MCF 10A (cell line): ENCODE measurements around the gene FMR1NB. TPM values are rescaled to one million over a fixed set of nuclear protein-coding genes. Genes with fewer than 3 reads are reported as not detected.

Source experiments
- BruUV-seq: library from RNA; stranded (reverse); fragments of 400-500 nt; replicated peaks from 2 replicates; lab custom pipeline; 2021; lab: Mats Ljungman, UMichigan
- CTCF ChIA-PET: fragments of 300-600 bp; sonication (Branson Sonifier 250); formaldehyde crosslinking; extraction: SDS; loops from one replicate; lab custom pipeline; 2021; ENCODE audit warnings: antibody characterized with exemption, inconsistent platforms; lab: Yijun Ruan, JAX
- POLR2A ChIA-PET: fragments of 300-600, 350-650 bp; sonication (Branson Sonifier 250); formaldehyde crosslinking; extraction: SDS; loops from one replicate; lab custom pipeline; 2020; ENCODE audit warnings: antibody characterized with exemption, inconsistent platforms; lab: Yijun Ruan, JAX
- DNase-seq: peaks from one replicate; pipeline ENCODE4 v3.0.0-alpha.2; 2018; ENCODE audit not compliant: unreplicated experiment
- H3K27ac Mint-ChIP-seq: one replicate; pipeline ENCODE4 v1.8.0; 2022; ENCODE audit warnings: mild to moderate bottlenecking, low read depth, mixed read lengths; ENCODE audit not compliant: unreplicated experiment
- H3K27me3 Mint-ChIP-seq: one replicate; pipeline ENCODE4 v1.8.0; 2022; ENCODE audit warnings: mixed read lengths; ENCODE audit not compliant: insufficient read depth, unreplicated experiment
- H3K36me3 Mint-ChIP-seq: one replicate; pipeline ENCODE4 v1.8.0; 2022; ENCODE audit warnings: mild to moderate bottlenecking, moderate library complexity, mixed read lengths; ENCODE audit not compliant: insufficient read depth, unreplicated experiment
- H3K4me1 Mint-ChIP-seq: one replicate; pipeline ENCODE4 v1.8.0; 2022; ENCODE audit warnings: mixed read lengths; ENCODE audit not compliant: insufficient read depth, unreplicated experiment
- H3K4me3 Mint-ChIP-seq: one replicate; pipeline ENCODE4 v1.8.0; 2022; ENCODE audit warnings: mild to moderate bottlenecking, moderate library complexity, mixed read lengths; ENCODE audit not compliant: unreplicated experiment
- H3K9me3 Mint-ChIP-seq: one replicate; pipeline ENCODE4 v1.8.0; 2022; ENCODE audit warnings: mixed read lengths; ENCODE audit not compliant: unreplicated experiment
- intact Hi-C: fragments of 100-400 bp; cut with micrococcal nuclease; formaldehyde crosslinking; loops from 2 replicates; pipeline ENCODE4 v1.14.1; 2022
- total RNA-seq: library from RNA; stranded (reverse); gene quantifications from 2 replicates; pipeline ENCODE4 v1.2.3, GENCODE V29; 2022
- TF ChIP-seq, protein P1 (sequence below): fragments of 200-600 bp; IDR thresholded peaks from one replicate; pipeline ENCODE4 v1.8.0; 2022; ENCODE audit warnings: antibody characterized with exemption, mild to moderate bottlenecking; ENCODE audit not compliant: unreplicated experiment

Gene FMR1NB
- total RNA-seq, 1 experiment from 2014 or later: not detected

GRCh38 chrX:148067285-148067684 lies 86.1 kb downstream of the FMR1NB start:
- no peak for DNase-seq
- Mint-ChIP-seq H3K27ac (no peak overlapping the region), H3K4me3 (no peak overlapping the region), H3K27me3 (no peaks in the 10 kb centered on the region), H3K36me3 (no peaks in the 10 kb centered on the region), H3K9me3 (peaks cover 21% of the 10 kb centered on the region), H3K4me1 (no peaks in the 10 kb centered on the region)
- intact Hi-C loops: no loop called here
- TF ChIP-seq, protein P1, sequence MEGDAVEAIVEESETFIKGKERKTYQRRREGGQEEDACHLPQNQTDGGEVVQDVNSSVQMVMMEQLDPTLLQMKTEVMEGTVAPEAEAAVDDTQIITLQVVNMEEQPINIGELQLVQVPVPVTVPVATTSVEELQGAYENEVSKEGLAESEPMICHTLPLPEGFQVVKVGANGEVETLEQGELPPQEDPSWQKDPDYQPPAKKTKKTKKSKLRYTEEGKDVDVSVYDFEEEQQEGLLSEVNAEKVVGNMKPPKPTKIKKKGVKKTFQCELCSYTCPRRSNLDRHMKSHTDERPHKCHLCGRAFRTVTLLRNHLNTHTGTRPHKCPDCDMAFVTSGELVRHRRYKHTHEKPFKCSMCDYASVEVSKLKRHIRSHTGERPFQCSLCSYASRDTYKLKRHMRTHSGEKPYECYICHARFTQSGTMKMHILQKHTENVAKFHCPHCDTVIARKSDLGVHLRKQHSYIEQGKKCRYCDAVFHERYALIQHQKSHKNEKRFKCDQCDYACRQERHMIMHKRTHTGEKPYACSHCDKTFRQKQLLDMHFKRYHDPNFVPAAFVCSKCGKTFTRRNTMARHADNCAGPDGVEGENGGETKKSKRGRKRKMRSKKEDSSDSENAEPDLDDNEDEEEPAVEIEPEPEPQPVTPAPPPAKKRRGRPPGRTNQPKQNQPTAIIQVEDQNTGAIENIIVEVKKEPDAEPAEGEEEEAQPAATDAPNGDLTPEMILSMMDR: no peak
- ChIA-PET POLR2A (no interaction called here), CTCF (interaction anchor here (0.6 to 0.7 kb wide), 2 partner anchors 592 to 1220 kb away, joined by 3 read pairs; no protein-coding TSS in a partner anchor)
- BruUV-seq: no TSS peak

DNA sequence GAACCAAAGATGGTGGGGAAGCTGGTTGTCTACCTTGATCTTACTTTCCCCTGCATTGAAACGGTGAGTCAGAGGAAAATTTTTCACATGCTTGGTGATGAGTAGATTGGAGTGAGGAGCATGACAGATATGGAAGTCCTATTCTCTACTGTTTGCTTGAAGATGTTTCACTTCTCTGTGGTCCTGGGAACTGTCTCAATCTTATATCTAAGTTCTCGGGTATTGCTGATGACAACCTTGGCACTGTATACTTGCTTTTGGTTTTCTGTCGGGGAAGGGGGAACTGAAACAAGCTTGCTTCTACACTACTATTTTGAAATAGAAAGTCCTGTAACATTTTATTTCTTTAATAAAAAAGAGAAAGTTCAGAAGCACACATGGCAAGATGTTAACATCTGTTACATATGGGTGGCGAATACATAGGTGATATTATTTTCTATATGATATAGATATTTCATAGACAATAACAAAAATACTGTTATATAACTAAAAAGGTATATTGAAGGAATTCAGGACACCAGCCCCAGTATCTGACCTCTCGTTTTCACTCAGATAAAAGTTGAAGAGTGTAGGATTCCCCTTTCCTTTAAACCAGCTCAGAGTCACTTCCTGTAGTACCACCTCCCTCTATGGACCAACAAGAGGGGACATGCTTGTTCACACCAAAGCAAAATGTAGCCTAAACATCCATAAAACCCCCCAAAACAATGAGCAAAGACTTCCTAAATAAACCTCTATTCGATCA lies 88.8 kb downstream of the FMR1NB start:
- H3K27me3 Mint-ChIP-seq: no peaks in the 10 kb centered on the region
- ChIA-PET CTCF (interaction anchor here (0.6 kb wide), 1 partner anchor 1429 kb away, joined by 4 read pairs; no protein-coding TSS in a partner anchor), POLR2A (no interaction called here)
- no peaks in the 10 kb centered on the region for H3K36me3 Mint-ChIP-seq
- H3K9me3 Mint-ChIP-seq: peaks cover 16% of the 10 kb centered on the region
- no peak overlapping the region for H3K27ac Mint-ChIP-seq
- intact Hi-C loops: no loop called here
- H3K4me3 Mint-ChIP-seq: no peak overlapping the region
- no peaks in the 10 kb centered on the region for H3K4me1 Mint-ChIP-seq
- DNase-seq: no peak
- TF ChIP-seq, protein P1: no peak
- BruUV-seq: no TSS peak

GRCh38 chrX:148070504-148070877 lies 89.4 kb downstream of the FMR1NB start:
- Mint-ChIP-seq H3K9me3 (peaks cover 11% of the 10 kb centered on the region), H3K4me1 (no peaks in the 10 kb centered on the region), H3K36me3 (no peaks in the 10 kb centered on the region), H3K27me3 (no peaks in the 10 kb centered on the region), H3K4me3 (no peak overlapping the region), H3K27ac (no peak overlapping the region)
- ChIA-PET POLR2A (no interaction called here), CTCF (interaction anchor here (0.6 kb wide), 1 partner anchor 1428 kb away, joined by 4 read pairs; no protein-coding TSS in a partner anchor)
- DNase-seq: no peak
- no TSS peak for BruUV-seq
- intact Hi-C loops: no loop called here
- TF ChIP-seq, protein P1: no peak

Other genes starting within 250 kb of the FMR1NB start
- gene FMR1, start 69.4 kb upstream of the FMR1NB start, total RNA-seq: 34.2 and 35.3 TPM in 2 replicates